NCI-H774 (cell line): ENCODE data around the gene IST1.

ENCODE experiments used
- DNase-seq: peaks from one replicate; lab custom pipeline; 2025; lab: John Stamatoyannopoulos, UW

The IST1 gene

DNA sequence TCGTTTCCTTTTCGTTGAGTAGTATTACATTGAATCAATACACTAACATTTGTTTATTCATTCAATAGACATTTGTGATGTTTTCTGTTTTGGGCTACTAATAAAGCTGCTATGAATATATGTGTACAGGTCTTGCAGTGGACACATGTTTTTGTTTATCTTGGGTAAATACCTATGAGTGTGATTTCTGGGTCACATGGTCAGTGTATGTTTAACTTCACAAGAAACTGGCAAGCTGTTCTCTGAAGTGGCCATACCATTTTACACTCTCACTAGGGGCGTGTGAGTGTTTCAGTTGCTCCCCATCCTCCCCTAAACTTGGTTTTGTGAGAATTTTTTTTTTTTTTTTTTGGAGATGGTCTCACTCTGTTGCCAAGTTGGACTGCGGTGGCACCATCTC is 69.9 kb downstream of the IST1 start:
- no peak for DNase-seq

GRCh38 chr16:71966932-71967331 is 71.6 kb downstream of the IST1 start:
- DNase-seq: no peak

- DNase-seq: no peak
These were observed 74.0 kb downstream of the IST1 start for GRCh38 chr16:71969353-71969752.

DNA sequence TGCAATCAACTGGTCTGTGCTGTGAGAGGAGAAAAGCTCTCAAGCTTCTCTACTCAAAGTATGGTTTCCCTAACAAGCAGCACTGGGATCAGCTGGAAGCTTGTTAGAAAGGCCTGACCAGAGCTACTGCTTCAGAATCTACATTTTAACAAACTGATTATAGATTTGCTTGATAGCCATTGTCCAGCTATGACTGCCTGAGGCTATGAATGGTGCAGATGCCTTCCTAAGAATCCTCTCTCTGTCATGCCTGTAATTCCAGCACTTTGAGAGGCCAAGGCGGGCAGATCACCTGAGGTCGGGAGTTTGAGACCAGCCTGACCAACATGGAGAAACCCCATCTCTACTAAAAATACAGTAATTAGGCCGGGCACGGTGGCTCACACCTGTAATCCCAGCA is 76.2 kb downstream of the IST1 start:
- no peak for DNase-seq

GRCh38 chr16:71972356-71972755 is 77.0 kb downstream of the IST1 start:
- DNase-seq: no peak

GRCh38 chr16:71973001-71973400 is 77.7 kb downstream of the IST1 start:
- no peak for DNase-seq

GRCh38 chr16:71974068-71974818 is 78.9 kb downstream of the IST1 start:
- no peak for DNase-seq
